HG02970 (cell line): ENCODE data around the gene AGTRAP.

Experiments used
- ATAC-seq: cut with Tn5 transposase; IDR thresholded peaks from one replicate; pipeline ENCODE4 v1.9.1; 2021; ENCODE audit warnings: mild to moderate bottlenecking, moderate library complexity, moderate number of reproducible peaks; ENCODE audit not compliant: unreplicated experiment, low FRiP score

Gene AGTRAP

GRCh38 chr1:11705596-11705995 lies 30.3 kb upstream of the AGTRAP start:
- no peak for ATAC-seq

- no peak for ATAC-seq
Measured at GRCh38 chr1:11706292-11706691, 29.6 kb upstream of the AGTRAP start.

- ATAC-seq: no peak
Measured at GRCh38 chr1:11707621-11708276, 28.2 kb upstream of the AGTRAP start.

GRCh38 chr1:11708554-11709350 lies 27.2 kb upstream of the AGTRAP start:
- no peak for ATAC-seq

GRCh38 chr1:11711490-11711889 lies 24.4 kb upstream of the AGTRAP start:
- ATAC-seq: no peak

GRCh38 chr1:11712285-11712684 lies 23.7 kb upstream of the AGTRAP start:
- ATAC-seq: no peak

GRCh38 chr1:11713095-11713494 lies 22.8 kb upstream of the AGTRAP start:
- ATAC-seq: no peak

- no peak for ATAC-seq
Measured at GRCh38 chr1:11714831-11715575, 20.9 kb upstream of the AGTRAP start.

GRCh38 chr1:11719313-11720032 lies 16.5 kb upstream of the AGTRAP start:
- ATAC-seq: peak; percentile 65

- no peak for ATAC-seq
Measured at GRCh38 chr1:11720033-11720376, 15.9 kb upstream of the AGTRAP start.

- ATAC-seq: no peak
Measured at GRCh38 chr1:11720525-11720924, 15.4 kb upstream of the AGTRAP start.

GRCh38 chr1:11721311-11721710 lies 14.6 kb upstream of the AGTRAP start:
- no peak for ATAC-seq

- ATAC-seq: no peak
Measured at GRCh38 chr1:11722538-11722937, 13.4 kb upstream of the AGTRAP start.

GRCh38 chr1:11725616-11726015 lies 10.3 kb upstream of the AGTRAP start:
- no peak for ATAC-seq

- no peak for ATAC-seq
Measured at GRCh38 chr1:11727119-11727518, 8.8 kb upstream of the AGTRAP start.

- no peak for ATAC-seq
Measured at GRCh38 chr1:11728126-11728806, 7.7 kb upstream of the AGTRAP start.

GRCh38 chr1:11729155-11729497 lies 6.8 kb upstream of the AGTRAP start:
- no peak for ATAC-seq

- ATAC-seq: no peak
Measured at GRCh38 chr1:11729498-11730428, 6.2 kb upstream of the AGTRAP start.

GRCh38 chr1:11730429-11730891 lies 5.5 kb upstream of the AGTRAP start:
- ATAC-seq: no peak
